ENCODE measurements around the gene COMMD1.
A peak's percentile ranks its signal among the peaks of the same experiment; 100 is the strongest.
"Not testable (repeated sequence)": the region's sequence is repeated elsewhere in the genome, so short reads cannot be mapped to it uniquely, and the experiment has no call there.

The COMMD1 gene

GRCh38 chr2:62151306-62151638, 245.8 kb downstream of the COMMD1 start:
- ATAC-seq = no peak
- TF ChIP-seq CSDC2 (CRISPR knock-in tag; IDR thresholded peaks at IDR 0.05) (no peak), TCF4 (CRISPR knock-in tag; IDR thresholded peaks at IDR 0.05; ENCODE audit: borderline replicate concordance) (no peak), POU6F1 (CRISPR knock-in tag; IDR thresholded peaks at IDR 0.05; ENCODE audit: borderline replicate concordance, low read depth) (no peak), PPARA (CRISPR knock-in tag; IDR thresholded peaks at IDR 0.05; ENCODE audit: borderline replicate concordance) (no peak), RARB (CRISPR knock-in tag; IDR thresholded peaks at IDR 0.05) (no peak)

GRCh38 chr2:62152000-62152399, 246.5 kb downstream of the COMMD1 start:
- peak; percentile 67 for ATAC-seq
- TF ChIP-seq ZNF565 (CRISPR knock-in tag; conservative IDR thresholded peaks at IDR 0.05; ENCODE audit: low read depth) = no peak
- no peak for TF ChIP-seq CSDC2 (CRISPR knock-in tag; IDR thresholded peaks at IDR 0.05)
- TF ChIP-seq OSR1 (CRISPR knock-in tag; IDR thresholded peaks at IDR 0.05) = no peak
- TF ChIP-seq SNAI2 (CRISPR knock-in tag; IDR thresholded peaks at IDR 0.05) = no peak
- no peak for TF ChIP-seq GLIS3 (CRISPR knock-in tag; IDR thresholded peaks at IDR 0.05)
- TF ChIP-seq TCF4 (CRISPR knock-in tag; IDR thresholded peaks at IDR 0.05; ENCODE audit: borderline replicate concordance) = no peak

GRCh38 chr2:62156861-62157496, 251.5 kb downstream of the COMMD1 start:
- no peak for TF ChIP-seq OSR1 (CRISPR knock-in tag; IDR thresholded peaks at IDR 0.05)
- TF ChIP-seq ZFP3 (CRISPR knock-in tag; IDR thresholded peaks at IDR 0.05) = no peak
- TF ChIP-seq ZNF70 (CRISPR knock-in tag; IDR thresholded peaks at IDR 0.05) = no peak
- no peak for TF ChIP-seq CREB5 (CRISPR knock-in tag; IDR thresholded peaks at IDR 0.05; ENCODE audit: low read depth)
- no peak for TF ChIP-seq ZNF8 (CRISPR knock-in tag; IDR thresholded peaks at IDR 0.05)
- TF ChIP-seq RARB (CRISPR knock-in tag; IDR thresholded peaks at IDR 0.05) = no peak
- TF ChIP-seq SNAI2 (CRISPR knock-in tag; IDR thresholded peaks at IDR 0.05) = no peak
- TF ChIP-seq CSRNP3 (CRISPR knock-in tag; IDR thresholded peaks at IDR 0.05) = no peak
- TF ChIP-seq ZNF565 (CRISPR knock-in tag; conservative IDR thresholded peaks at IDR 0.05; ENCODE audit: low read depth) = no peak
- no peak for TF ChIP-seq PATZ1 (CRISPR knock-in tag; IDR thresholded peaks at IDR 0.05; ENCODE audit: borderline replicate concordance)
- TF ChIP-seq ZC3H10 (CRISPR knock-in tag; IDR thresholded peaks at IDR 0.05) = no peak
- no peak for TF ChIP-seq PPARA (CRISPR knock-in tag; IDR thresholded peaks at IDR 0.05; ENCODE audit: borderline replicate concordance)
- no peak for TF ChIP-seq TCF4 (CRISPR knock-in tag; IDR thresholded peaks at IDR 0.05; ENCODE audit: borderline replicate concordance)
- no peak for TF ChIP-seq CSDC2 (CRISPR knock-in tag; IDR thresholded peaks at IDR 0.05)
- no peak for TF ChIP-seq TOX (CRISPR knock-in tag; IDR thresholded peaks at IDR 0.05; ENCODE audit: borderline replicate concordance)
- TF ChIP-seq POU6F1 (CRISPR knock-in tag; IDR thresholded peaks at IDR 0.05; ENCODE audit: borderline replicate concordance, low read depth) = no peak
- no peak for TF ChIP-seq BACH2 (CRISPR knock-in tag; IDR thresholded peaks at IDR 0.05; ENCODE audit: borderline replicate concordance)
- no peak for ATAC-seq

GRCh38 chr2:62158444-62159121, 253.1 kb downstream of the COMMD1 start:
- TF ChIP-seq SNAI2 (CRISPR knock-in tag; IDR thresholded peaks at IDR 0.05) (no peak), ZFP3 (CRISPR knock-in tag; IDR thresholded peaks at IDR 0.05) (no peak), ZNF8 (CRISPR knock-in tag; IDR thresholded peaks at IDR 0.05) (no peak)

GRCh38 chr2:62160691-62161090, 255.2 kb downstream of the COMMD1 start:
- ATAC-seq = not testable (repeated sequence)

More at GRCh38 chr2:62158444-62159121, 253.1 kb downstream of the COMMD1 start:
- ATAC-seq = no peak

Data from SK-N-SH treated with all-trans-retinoic acid at 6 μM for 48 hours (cell line).